HepG2 (cell line): ENCODE results near the gene FBP2. TPM values are rescaled to one million over a fixed set of nuclear protein-coding genes. Genes with fewer than 3 reads are reported as not detected.
A peak's percentile ranks its signal among the peaks of the same experiment; 100 is the strongest.

Experiments
- ARID5B ChIP-seq: IDR thresholded peaks from 2 replicates; pipeline ENCODE4 v1.4.0; 2020; ENCODE audit warnings: mild to moderate bottlenecking, missing genetic modification reagents
- HMGXB4 ChIP-seq, 2 experiments: sonication (generic) in 1 of 2; formaldehyde crosslinking in 1 of 2; IDR thresholded peaks; 2 replicates each; pipeline versions ENCODE4 v1.4.0 to v1.6.1; 2018 to 2020; ENCODE audit warnings: missing genetic modification reagents in 2 of 2, borderline replicate concordance in 1 of 2, low read depth in 1 of 2, mild to moderate bottlenecking in 1 of 2, missing biosample characterization in 1 of 2
- MED13 ChIP-seq: sonication (generic); formaldehyde crosslinking; IDR thresholded peaks from 2 replicates; pipeline ENCODE4 v1.5.0; 2020; ENCODE audit warnings: missing genetic modification reagents
- PATZ1 ChIP-seq: sonication (generic); formaldehyde crosslinking; IDR thresholded peaks from 2 replicates; pipeline ENCODE4 v1.4.0; 2020; ENCODE audit warnings: missing genetic modification reagents
- PHF21A ChIP-seq: sonication (generic); formaldehyde crosslinking; IDR thresholded peaks from 2 replicates; pipeline ENCODE4 v1.5.0; 2020; ENCODE audit warnings: mild to moderate bottlenecking, missing genetic modification reagents
- POGZ ChIP-seq: sonication (generic); formaldehyde crosslinking; IDR thresholded peaks from 2 replicates; pipeline ENCODE4 v1.4.0; 2020; ENCODE audit warnings: mild to moderate bottlenecking, missing genetic modification reagents
- SIX1 ChIP-seq: sonication (generic); formaldehyde crosslinking; IDR thresholded peaks from 2 replicates; pipeline ENCODE4 v1.4.0; 2020; ENCODE audit warnings: missing genetic modification reagents, borderline replicate concordance
- SNAPC2 ChIP-seq: sonication (generic); formaldehyde crosslinking; IDR thresholded peaks from 2 replicates; pipeline ENCODE4 v1.8.1; 2022; ENCODE audit warnings: mild to moderate bottlenecking, missing genetic modification reagents
- THAP9 ChIP-seq: sonication (generic); formaldehyde crosslinking; IDR thresholded peaks from 2 replicates; pipeline ENCODE4; 2020; ENCODE audit warnings: missing genetic modification reagents, mild to moderate bottlenecking, borderline replicate concordance
- UBTF ChIP-seq: sonication (generic); formaldehyde crosslinking; IDR thresholded peaks from 2 replicates; pipeline ENCODE4 v1.4.0; 2020; ENCODE audit warnings: mild to moderate bottlenecking, missing genetic modification reagents
- ZNF768 ChIP-seq: sonication (generic); formaldehyde crosslinking; IDR thresholded peaks from 2 replicates; pipeline ENCODE4 v1.4.0; 2020; ENCODE audit warnings: missing genetic modification reagents
- ZSCAN31 ChIP-seq: sonication (generic); formaldehyde crosslinking; IDR thresholded peaks from 2 replicates; pipeline ENCODE4 v1.5.0; 2020; ENCODE audit warnings: low read depth, mild to moderate bottlenecking, missing genetic modification reagents
- polyA plus RNA-seq, 8 experiments: library from polyadenylated mRNA; depleted of rRNA in 3 of 8; stranded (reverse) in 7 of 8; unstranded in 1 of 8; fragments of >200 nt; fragmentation: Illumina TruSeq in 4 of 8; extraction: Trizol in 4 of 8; gene quantifications; 2 replicates each; pipeline versions ENCODE4 v1.2.1 to v1.2.3, GENCODE V29; 2011 to 2016; ENCODE audit warnings: low read depth in 4 of 8, missing spikeins in 1 of 8, mixed read lengths in 1 of 8; ENCODE audit not compliant: insufficient read depth in 1 of 8
- total RNA-seq, 5 experiments: library from RNA; depleted of rRNA; stranded (reverse); fragments of >200 nt; fragmentation: Illumina TruSeq; extraction: Trizol; gene quantifications; 2 replicates each; pipeline ENCODE4 v1.2.3, GENCODE V29; 2016; ENCODE audit warnings: low read depth in 1 of 5

Gene FBP2
- total and polyA plus RNA-seq, 2 of the 13 experiments (the other 11 are each of a cell fraction or from before 2014, with no cell fraction given), result not detected

GRCh38 chr9:94553029-94553938 is 40.3 kb downstream of the FBP2 start (continued):
- TF ChIP-seq PATZ1 (CRISPR knock-in tag), result peak; percentile 29; the same call in 1 of the 2 replicates
- peak; percentile 65 for TF ChIP-seq UBTF (CRISPR knock-in tag)
- TF ChIP-seq ZNF768 (CRISPR knock-in tag), result peak; percentile 88
- TF ChIP-seq PHF21A (CRISPR knock-in tag), result peak; percentile 24; the same call in 1 of the 2 replicates
- no peak for TF ChIP-seq MED13
- TF ChIP-seq POGZ (CRISPR knock-in tag), result peak; percentile 20; the same call in 1 of the 2 replicates
- TF ChIP-seq SNAPC2 (CRISPR knock-in tag), result 0 out of 2 replicates have a peak, but pooled peaks have one; percentile 44
- no peak for TF ChIP-seq ZSCAN31 (CRISPR knock-in tag)
- TF ChIP-seq HMGXB4 (CRISPR knock-in tag; IDR thresholded peaks at IDR 0.05; ENCODE audit: borderline replicate concordance in 1 of 2, low read depth in 1 of 2), result peak; percentile 40 to 69; a peak in 3 of 4 replicates
- TF ChIP-seq ARID5B (CRISPR knock-in tag), result 0 out of 2 replicates have a peak, but pooled peaks have one; percentile 21
- TF ChIP-seq SIX1, result no peak
- TF ChIP-seq THAP9 (CRISPR knock-in tag), result 0 out of 2 replicates have a peak, but pooled peaks have one; percentile 38
